Measurements from ENCODE around the gene PARD3B. TPM values are rescaled to one million over a fixed set of nuclear protein-coding genes. Genes with fewer than 3 reads are reported as not detected.

Gene PARD3B
- total RNA-seq, 1 experiment from 2014 or later = 10.1 TPM

- H3K36me3 Mint-ChIP-seq (ENCODE audit: insufficient read depth, unreplicated experiment) = no peaks in the 10 kb centered on the region
- intact Hi-C loops (cut with micrococcal nuclease; ENCODE audit: unreplicated experiment) = no loop called here
- TF ChIP-seq, protein P1, sequence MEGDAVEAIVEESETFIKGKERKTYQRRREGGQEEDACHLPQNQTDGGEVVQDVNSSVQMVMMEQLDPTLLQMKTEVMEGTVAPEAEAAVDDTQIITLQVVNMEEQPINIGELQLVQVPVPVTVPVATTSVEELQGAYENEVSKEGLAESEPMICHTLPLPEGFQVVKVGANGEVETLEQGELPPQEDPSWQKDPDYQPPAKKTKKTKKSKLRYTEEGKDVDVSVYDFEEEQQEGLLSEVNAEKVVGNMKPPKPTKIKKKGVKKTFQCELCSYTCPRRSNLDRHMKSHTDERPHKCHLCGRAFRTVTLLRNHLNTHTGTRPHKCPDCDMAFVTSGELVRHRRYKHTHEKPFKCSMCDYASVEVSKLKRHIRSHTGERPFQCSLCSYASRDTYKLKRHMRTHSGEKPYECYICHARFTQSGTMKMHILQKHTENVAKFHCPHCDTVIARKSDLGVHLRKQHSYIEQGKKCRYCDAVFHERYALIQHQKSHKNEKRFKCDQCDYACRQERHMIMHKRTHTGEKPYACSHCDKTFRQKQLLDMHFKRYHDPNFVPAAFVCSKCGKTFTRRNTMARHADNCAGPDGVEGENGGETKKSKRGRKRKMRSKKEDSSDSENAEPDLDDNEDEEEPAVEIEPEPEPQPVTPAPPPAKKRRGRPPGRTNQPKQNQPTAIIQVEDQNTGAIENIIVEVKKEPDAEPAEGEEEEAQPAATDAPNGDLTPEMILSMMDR (IDR thresholded peaks at IDR 0.05; ENCODE audit: unreplicated experiment) = no peak
- H3K4me3 Mint-ChIP-seq (ENCODE audit: low read depth, unreplicated experiment) = no peak overlapping the region
- no TSS peak for BruUV-seq (replicated peaks)
- DNase-seq = no peak
- H3K27me3 Mint-ChIP-seq (ENCODE audit: unreplicated experiment) = no peaks in the 10 kb centered on the region
- no peak overlapping the region for H3K27ac Mint-ChIP-seq (ENCODE audit: unreplicated experiment)
- H3K9me3 Mint-ChIP-seq (ENCODE audit: low read depth, unreplicated experiment) = no peaks in the 10 kb centered on the region
- H3K4me1 Mint-ChIP-seq (ENCODE audit: low read depth, unreplicated experiment) = no peaks in the 10 kb centered on the region
- CTCF ChIA-PET = no interaction called here
These were observed 1034.1 kb downstream of the PARD3B start for GRCh38 chr2:205579335-205579734.

DNA sequence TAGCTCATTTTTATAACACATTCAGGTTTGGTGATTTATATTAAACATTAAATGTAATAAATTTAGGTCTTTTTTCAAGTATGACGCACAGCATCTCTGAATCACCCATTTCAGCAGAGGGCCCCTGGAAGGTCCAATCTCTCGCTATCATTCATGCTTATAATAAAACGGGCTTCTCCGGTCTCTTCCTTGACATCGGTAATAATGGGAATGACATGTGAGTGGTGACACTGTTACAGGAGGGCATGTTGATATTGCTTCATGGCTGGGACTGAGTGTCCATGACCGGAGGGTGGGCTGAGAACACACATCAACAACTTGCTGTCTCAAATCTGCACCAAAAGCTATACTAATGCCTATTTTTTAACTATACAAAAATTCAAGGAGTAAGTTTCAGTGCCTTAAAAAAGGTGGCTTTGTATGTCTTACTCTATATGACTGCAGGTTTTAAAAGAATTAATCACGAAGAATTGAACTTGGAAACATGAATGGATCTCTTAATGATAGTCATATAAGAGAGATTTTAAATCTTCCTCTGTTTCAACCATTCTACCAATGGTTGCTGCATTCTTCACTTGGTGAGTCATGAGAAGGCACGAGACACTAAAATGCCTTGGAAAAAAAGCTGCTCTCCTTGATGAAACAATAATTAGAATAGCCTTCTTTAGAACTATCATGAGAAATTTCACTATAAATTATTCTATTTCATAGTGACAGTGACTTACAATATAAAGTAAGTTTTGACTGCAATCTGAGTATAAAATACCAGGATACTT is 1035.1 kb downstream of the PARD3B start:
- H3K36me3 Mint-ChIP-seq (ENCODE audit: insufficient read depth, unreplicated experiment) = no peaks in the 10 kb centered on the region
- intact Hi-C loops (cut with micrococcal nuclease; ENCODE audit: unreplicated experiment) = no loop called here
- H3K27me3 Mint-ChIP-seq (ENCODE audit: unreplicated experiment) = no peaks in the 10 kb centered on the region
- TF ChIP-seq, protein P1 (IDR thresholded peaks at IDR 0.05; ENCODE audit: unreplicated experiment) = no peak
- no TSS peak for BruUV-seq (replicated peaks)
- DNase-seq = no peak
- H3K4me3 Mint-ChIP-seq (ENCODE audit: low read depth, unreplicated experiment) = no peak overlapping the region
- no peak overlapping the region for H3K27ac Mint-ChIP-seq (ENCODE audit: unreplicated experiment)
- H3K9me3 Mint-ChIP-seq (ENCODE audit: low read depth, unreplicated experiment) = no peaks in the 10 kb centered on the region
- H3K4me1 Mint-ChIP-seq (ENCODE audit: low read depth, unreplicated experiment) = no peaks in the 10 kb centered on the region
- CTCF ChIA-PET = no interaction called here

DNA sequence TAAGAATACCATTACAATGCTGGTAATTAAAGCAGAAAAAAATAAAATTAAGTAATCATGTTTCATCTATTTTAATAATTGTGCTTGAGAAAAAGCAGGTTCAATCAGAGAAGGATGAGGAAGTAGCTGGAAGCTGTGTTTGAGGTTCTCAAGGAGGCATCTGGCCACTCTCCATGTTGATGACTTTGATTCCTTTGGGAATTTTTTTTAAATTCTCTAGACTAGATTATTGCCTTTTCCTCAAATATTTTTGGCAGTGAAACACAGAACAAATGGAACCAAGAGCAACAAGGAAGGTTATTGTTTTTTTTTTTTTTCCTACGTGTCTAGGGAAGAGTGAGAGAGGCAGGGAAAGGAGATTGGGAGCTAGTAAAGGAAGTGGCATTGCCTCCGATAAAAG is 1037.1 kb downstream of the PARD3B start:
- no peak overlapping the region for H3K4me3 Mint-ChIP-seq (ENCODE audit: low read depth, unreplicated experiment)
- no peak for DNase-seq
- CTCF ChIA-PET = interaction anchor here (0.7 kb wide), 1 partner anchor 623 kb away, joined by 5 read pairs; no protein-coding TSS in a partner anchor
- BruUV-seq (replicated peaks) = no TSS peak
- no peaks in the 10 kb centered on the region for H3K27me3 Mint-ChIP-seq (ENCODE audit: unreplicated experiment)
- no peaks in the 10 kb centered on the region for H3K4me1 Mint-ChIP-seq (ENCODE audit: low read depth, unreplicated experiment)
- intact Hi-C loops (cut with micrococcal nuclease; ENCODE audit: unreplicated experiment) = no loop called here
- H3K9me3 Mint-ChIP-seq (ENCODE audit: low read depth, unreplicated experiment) = no peaks in the 10 kb centered on the region
- no peaks in the 10 kb centered on the region for H3K36me3 Mint-ChIP-seq (ENCODE audit: insufficient read depth, unreplicated experiment)
- TF ChIP-seq, protein P1 (IDR thresholded peaks at IDR 0.05; ENCODE audit: unreplicated experiment) = no peak
- H3K27ac Mint-ChIP-seq (ENCODE audit: unreplicated experiment) = no peak overlapping the region

DNA sequence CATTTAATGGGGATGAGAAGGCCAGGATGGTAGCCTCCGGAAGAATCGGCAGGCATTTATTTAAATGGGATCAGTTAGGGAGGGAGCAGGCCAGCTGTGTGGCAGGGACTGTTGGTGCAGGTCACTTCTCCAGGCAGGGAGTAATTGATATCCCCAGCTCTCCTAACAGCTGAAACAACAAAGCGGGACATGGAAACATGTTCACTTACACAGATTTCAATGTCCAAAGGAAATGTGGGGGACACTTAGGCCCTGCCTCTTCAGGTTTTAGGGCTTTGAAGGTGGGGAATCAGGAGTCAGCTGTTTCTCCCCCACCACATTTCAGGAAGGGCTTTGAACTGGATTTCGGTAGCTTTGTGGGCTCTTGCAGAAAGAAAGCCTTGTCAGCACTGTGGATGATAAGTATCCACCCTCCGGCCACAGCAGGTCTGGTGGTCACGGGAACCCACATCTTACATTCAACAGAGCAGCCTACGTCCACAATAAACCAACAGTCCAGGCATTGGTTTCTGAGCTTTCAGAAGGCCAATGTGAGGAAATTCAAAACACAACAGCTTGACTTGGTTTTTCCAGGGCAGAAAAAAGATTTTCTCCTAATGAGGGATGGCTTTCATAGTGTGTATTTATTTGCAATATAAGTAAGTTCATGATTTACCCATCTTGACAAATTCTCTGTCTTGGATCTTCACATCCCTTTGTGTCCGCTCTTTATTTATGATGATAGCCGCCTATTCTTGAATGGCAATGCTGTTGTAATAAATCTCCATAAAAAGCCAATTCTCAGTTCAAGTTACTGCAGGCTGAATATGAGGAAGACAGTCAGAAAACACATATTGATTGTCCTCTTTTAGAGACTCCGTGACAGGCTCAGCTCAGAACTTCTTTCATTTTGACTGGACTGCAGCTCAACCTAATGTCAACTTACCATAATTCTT is 1040.4 kb downstream of the PARD3B start:
- Mint-ChIP-seq H3K4me3 (ENCODE audit: low read depth, unreplicated experiment) (no peak overlapping the region), H3K36me3 (ENCODE audit: insufficient read depth, unreplicated experiment) (no peaks in the 10 kb centered on the region), H3K4me1 (ENCODE audit: low read depth, unreplicated experiment) (no peaks in the 10 kb centered on the region), H3K9me3 (ENCODE audit: low read depth, unreplicated experiment) (no peaks in the 10 kb centered on the region), H3K27me3 (ENCODE audit: unreplicated experiment) (no peaks in the 10 kb centered on the region), H3K27ac (ENCODE audit: unreplicated experiment) (no peak overlapping the region)
- BruUV-seq (replicated peaks) = no TSS peak
- CTCF ChIA-PET = no interaction called here
- DNase-seq = no peak
- TF ChIP-seq, protein P1 (IDR thresholded peaks at IDR 0.05; ENCODE audit: unreplicated experiment) = no peak
- intact Hi-C loops (cut with micrococcal nuclease; ENCODE audit: unreplicated experiment) = no loop called here
